T1000 (cell line): ENCODE results near the gene FOXD2.

Experiments used
- DNase-seq: peaks from one replicate; lab custom pipeline; 2025; ENCODE audit warnings: mixed read lengths; lab: John Stamatoyannopoulos, UW

FOXD2 gene

GRCh38 chr1:47417170-47418044 is 20.4 kb upstream of the FOXD2 start:
- no peak for DNase-seq

- no peak for DNase-seq
Observed at GRCh38 chr1:47418122-47418521, 19.7 kb upstream of the FOXD2 start.

GRCh38 chr1:47418681-47419325 is 19.0 kb upstream of the FOXD2 start:
- no peak for DNase-seq

GRCh38 chr1:47420547-47420946 is 17.3 kb upstream of the FOXD2 start:
- DNase-seq, result no peak

GRCh38 chr1:47423872-47424271 is 14.0 kb upstream of the FOXD2 start:
- no peak for DNase-seq

GRCh38 chr1:47424336-47424982 is 13.4 kb upstream of the FOXD2 start:
- DNase-seq, result no peak

GRCh38 chr1:47431534-47431933 is 6.3 kb upstream of the FOXD2 start:
- no peak for DNase-seq

- DNase-seq, result no peak
Observed at GRCh38 chr1:47432071-47433036, 5.5 kb upstream of the FOXD2 start.

- DNase-seq, result no peak
Observed at GRCh38 chr1:47433037-47433421, 4.8 kb upstream of the FOXD2 start.

GRCh38 chr1:47433477-47434050 is 4.3 kb upstream of the FOXD2 start:
- DNase-seq, result no peak

- DNase-seq, result no peak
Observed at GRCh38 chr1:47434051-47434842, 3.6 kb upstream of the FOXD2 start.

- DNase-seq, result no peak
Observed at GRCh38 chr1:47435506-47436303, 2.1 kb upstream of the FOXD2 start.

- peak; percentile 56 for DNase-seq
Observed at GRCh38 chr1:47436304-47436978, 1.4 kb upstream of the FOXD2 start.

- no peak for DNase-seq
Observed at GRCh38 chr1:47436979-47437446, 831 bp upstream of the FOXD2 start.

GRCh38 chr1:47438165-47439016 is 547 bp downstream of the FOXD2 start:
- DNase-seq, result no peak

- DNase-seq, result no peak
Observed at GRCh38 chr1:47439017-47439818, 1.4 kb downstream of the FOXD2 start.
